Thyroid gland (tissue), 4 donors: Measurements from ENCODE around the gene SLMAP. TPM values are rescaled to one million over a fixed set of nuclear protein-coding genes. Genes with fewer than 3 reads are reported as not detected.

Experiments
- DNase-seq, 2 donors: peaks; one replicate each; pipeline ENCODE4 v3.0.0-alpha.2; 2019
- H3K27ac ChIP-seq, 3 donors: fragments of 200-600 bp; sonication (generic); 1 replicate in 2 of 3; 2 replicates in 1 of 3; pipeline ENCODE4 v1.5.1; 2016 to 2019; ENCODE audit warnings: mild to moderate bottlenecking in 1 of 3, moderate library complexity in 1 of 3
- H3K27me3 ChIP-seq: fragments of 200-600 bp; sonication (generic); one replicate; pipeline ENCODE4 v1.5.1; 2019
- H3K36me3 ChIP-seq, 2 donors: fragments of 200-600 bp; sonication (generic); one replicate each; pipeline ENCODE4 v1.5.1; 2016 to 2019
- H3K4me1 ChIP-seq, 2 donors: fragments of 200-600 bp; sonication (generic); one replicate each; pipeline ENCODE4 v1.5.1; 2017 to 2019
- H3K4me3 ChIP-seq, 3 donors: fragments of 200-600 bp; sonication (generic); replicated peaks in 1 of 3; 1 replicate in 2 of 3; 2 replicates in 1 of 3; pipeline ENCODE4 v1.5.1; 2016; ENCODE audit warnings: mild to moderate bottlenecking in 1 of 3
- H3K9me3 ChIP-seq: fragments of 200-600 bp; sonication (generic); one replicate; pipeline ENCODE4 v1.5.1; 2017
- CTCF ChIP-seq, 6 experiments: fragments of 200-600 bp in 3 of 6; fragments of 450-650 bp in 3 of 6; sonication (generic) in 3 of 6; IDR thresholded peaks; one replicate each; pipeline ENCODE4 v1.5.1; 2016 to 2019; ENCODE audit warnings: antibody characterized with exemption in 6 of 6, mild to moderate bottlenecking in 2 of 6, inconsistent platforms in 1 of 6, moderate library complexity in 1 of 6
- POLR2A ChIP-seq, 2 donors: fragments of 450-650 bp; IDR thresholded peaks; one replicate each; pipeline ENCODE4 v1.6.1; 2017; ENCODE audit warnings: antibody characterized with exemption in 2 of 2, mild to moderate bottlenecking in 2 of 2, moderate library complexity in 1 of 2
- WGBS, 2 donors: methylation state at CpG; one replicate each; pipeline ENCODE4 v1.1.5; 2017; 5-methylcytosine and 5-hydroxymethylcytosine counted together
- intact Hi-C: fragments of 100-400 bp; cut with DNase I; formaldehyde crosslinking; loops from one replicate; pipeline ENCODE4 v1.15.1; 2023
- total RNA-seq, 4 donors: library from RNA; depleted of rRNA; stranded (reverse); fragments of >200 nt; gene quantifications; one replicate each; pipeline ENCODE4 v1.2.3, GENCODE V29; 2016

Gene SLMAP
- total RNA-seq, 4 donors from 2014 or later: 79.7 to 89.4 (median 83.4) TPM

GRCh38 chr3:57967590-57967989 lies 211.5 kb downstream of the SLMAP start:
- no peaks in the 10 kb centered on the region for H3K27me3 ChIP-seq
- peaks cover 0 to 12% of the 10 kb centered on the region in 2 donors for H3K4me1 ChIP-seq
- intact Hi-C loops: no loop called here
- DNase-seq: no peak
- WGBS, 2 donors: 68 to 75% methylated on average over 9 of the region's 9 CpGs
- no peak overlapping the region for H3K27ac ChIP-seq
- H3K4me3 ChIP-seq: no peak overlapping the region
- no peaks in the 10 kb centered on the region for H3K36me3 ChIP-seq
- no peak for TF ChIP-seq CTCF (IDR thresholded peaks at IDR 0.05)
- TF ChIP-seq POLR2A (IDR thresholded peaks at IDR 0.05): no peak
- H3K9me3 ChIP-seq: no peaks in the 10 kb centered on the region

GRCh38 chr3:57968501-57968900 lies 212.4 kb downstream of the SLMAP start:
- intact Hi-C loops: no loop called here
- Histone ChIP-seq H3K9me3 (no peaks in the 10 kb centered on the region), H3K4me1 (peaks cover 0 to 17% of the 10 kb centered on the region in 2 donors), H3K36me3 (no peaks in the 10 kb centered on the region), H3K4me3 (no peak overlapping the region), H3K27ac (no peak overlapping the region), H3K27me3 (no peaks in the 10 kb centered on the region)
- no peak for DNase-seq
- TF ChIP-seq CTCF (IDR thresholded peaks at IDR 0.05) (no peak), POLR2A (IDR thresholded peaks at IDR 0.05) (no peak)
- 98% methylated on average over 5 of the region's 5 CpGs for WGBS, 2 donors

GRCh38 chr3:57971975-57972374 lies 215.9 kb downstream of the SLMAP start:
- WGBS, 2 donors: 69 to 70% methylated on average over 3 to 4 of the region's 4 CpGs
- intact Hi-C loops: no loop called here
- TF ChIP-seq CTCF (IDR thresholded peaks at IDR 0.05) (no peak), POLR2A (IDR thresholded peaks at IDR 0.05) (no peak)
- Histone ChIP-seq H3K4me1 (peaks cover 0 to 22% of the 10 kb centered on the region in 2 donors), H3K4me3 (no peak overlapping the region), H3K9me3 (no peaks in the 10 kb centered on the region), H3K27me3 (no peaks in the 10 kb centered on the region), H3K27ac (peak overlapping the region in 1 of 3 donors; percentile 35), H3K36me3 (no peaks in the 10 kb centered on the region)
- no peak for DNase-seq

GRCh38 chr3:57972531-57973111 lies 216.5 kb downstream of the SLMAP start:
- DNase-seq: no peak
- TF ChIP-seq CTCF (IDR thresholded peaks at IDR 0.05): no peak
- no peak for TF ChIP-seq POLR2A (IDR thresholded peaks at IDR 0.05)
- Histone ChIP-seq H3K27me3 (no peaks in the 10 kb centered on the region), H3K9me3 (no peaks in the 10 kb centered on the region), H3K27ac (peak overlapping the region in 1 of 3 donors; percentile 10), H3K4me3 (no peak overlapping the region), H3K36me3 (no peaks in the 10 kb centered on the region), H3K4me1 (peaks cover 0 to 22% of the 10 kb centered on the region in 2 donors)
- 82 to 83% methylated on average over 9 of the region's 9 CpGs for WGBS, 2 donors
- intact Hi-C loops: no loop called here

- no peaks in the 10 kb centered on the region for H3K9me3 ChIP-seq
- H3K27ac ChIP-seq: no peak overlapping the region
- H3K36me3 ChIP-seq: no peaks in the 10 kb centered on the region
- no peak for DNase-seq
- no peaks in the 10 kb centered on the region for H3K27me3 ChIP-seq
- no peak for TF ChIP-seq POLR2A (IDR thresholded peaks at IDR 0.05)
- TF ChIP-seq CTCF (IDR thresholded peaks at IDR 0.05): no peak
- H3K4me3 ChIP-seq: no peak overlapping the region
- WGBS, 2 donors: 92 to 95% methylated on average over 13 of the region's 13 CpGs
- intact Hi-C loops: no loop called here
- H3K4me1 ChIP-seq: peaks cover 0 to 29% of the 10 kb centered on the region in 2 donors
These were observed 217.8 kb downstream of the SLMAP start for GRCh38 chr3:57973715-57974477.
